ENCODE data around the gene MRPL36.
"Not testable (repeated sequence)": the region's sequence is repeated elsewhere in the genome, so short reads cannot be mapped to it uniquely, and the experiment has no call there.

Gene MRPL36

DNA sequence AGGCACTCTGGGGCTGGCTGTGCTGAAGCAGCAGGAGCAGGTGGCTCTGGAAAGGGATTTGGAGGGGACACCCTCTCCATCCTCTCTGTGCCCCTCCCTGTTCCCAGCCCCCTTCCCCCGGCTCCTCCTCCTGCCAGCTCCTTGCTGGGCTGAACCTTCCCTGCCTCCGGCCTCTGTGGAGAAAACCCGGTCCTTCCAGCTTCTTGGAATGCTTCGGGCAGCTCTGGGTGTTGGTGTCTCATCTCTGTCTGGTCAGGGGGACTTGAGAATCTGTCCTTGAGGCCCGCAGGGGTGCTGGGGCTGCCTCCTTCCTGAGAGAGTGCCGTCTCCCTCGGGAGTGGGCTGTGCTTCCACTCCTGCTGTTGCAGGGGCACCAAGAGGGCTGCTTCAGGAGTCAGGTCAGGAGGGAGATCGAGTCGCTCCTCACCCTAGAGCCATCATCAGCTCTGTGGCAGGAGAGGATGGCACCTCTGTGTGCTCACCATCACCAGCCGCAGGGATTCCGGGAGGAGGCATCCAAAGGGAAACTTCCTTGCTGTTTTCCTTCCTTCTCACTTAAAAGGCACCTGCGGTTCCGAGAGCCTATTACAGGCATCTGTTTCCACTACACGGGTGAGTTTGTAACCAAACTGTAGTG lies 32.2 kb upstream of the MRPL36 start:
- no peak for FAIRE-seq

DNA sequence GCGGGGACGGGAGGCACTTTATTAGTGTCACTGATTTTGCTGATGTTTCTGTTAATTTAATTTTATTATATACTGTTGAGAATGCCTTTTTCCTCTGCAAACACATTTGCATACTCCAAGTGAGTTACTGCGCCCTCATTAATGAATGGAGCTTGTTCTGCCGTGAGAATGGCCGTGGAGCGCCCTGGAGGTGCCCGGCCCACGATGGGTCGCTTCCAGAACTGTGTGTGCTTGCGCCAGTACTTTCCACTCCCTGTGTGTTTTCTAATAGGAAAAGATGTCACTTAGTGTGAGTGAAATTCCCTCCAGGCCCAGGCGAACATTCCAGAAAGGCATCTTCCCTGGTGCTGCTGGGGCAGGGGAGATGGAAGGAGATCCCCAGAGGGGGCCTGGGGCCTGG lies 31.6 kb upstream of the MRPL36 start:
- FAIRE-seq = no peak

DNA sequence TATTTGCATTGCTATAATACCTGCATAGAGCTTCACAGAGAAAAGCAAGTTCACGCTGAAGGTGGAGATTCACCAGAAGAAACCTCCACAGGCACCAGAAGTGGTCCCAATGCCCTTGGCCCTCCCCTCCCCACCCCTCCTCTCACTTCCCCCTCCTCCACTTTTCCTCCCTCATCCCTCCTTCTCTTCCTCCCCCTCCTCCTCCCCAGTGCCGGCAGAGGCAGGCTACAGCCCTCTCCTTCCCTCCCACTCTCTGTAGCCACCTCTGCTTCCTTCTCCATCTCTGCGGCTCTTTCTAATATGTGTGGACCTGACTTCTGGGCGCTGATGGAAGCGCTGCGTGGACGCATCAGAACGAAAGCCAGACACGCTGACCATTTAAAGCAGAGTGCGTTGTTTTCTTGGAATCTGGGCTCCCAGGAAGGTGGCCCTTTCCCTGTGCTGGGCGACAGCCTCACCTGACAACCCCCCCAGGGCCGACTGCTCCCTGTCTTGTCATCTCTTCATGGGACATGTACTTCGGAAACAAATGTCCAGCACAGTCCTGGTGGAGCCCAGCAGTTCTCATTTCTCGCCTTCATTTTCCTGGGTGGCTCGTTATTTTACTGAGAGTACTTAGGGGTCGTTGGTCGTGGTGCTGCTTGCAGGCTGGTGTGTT lies 31.1 kb upstream of the MRPL36 start:
- FAIRE-seq = no peak

DNA sequence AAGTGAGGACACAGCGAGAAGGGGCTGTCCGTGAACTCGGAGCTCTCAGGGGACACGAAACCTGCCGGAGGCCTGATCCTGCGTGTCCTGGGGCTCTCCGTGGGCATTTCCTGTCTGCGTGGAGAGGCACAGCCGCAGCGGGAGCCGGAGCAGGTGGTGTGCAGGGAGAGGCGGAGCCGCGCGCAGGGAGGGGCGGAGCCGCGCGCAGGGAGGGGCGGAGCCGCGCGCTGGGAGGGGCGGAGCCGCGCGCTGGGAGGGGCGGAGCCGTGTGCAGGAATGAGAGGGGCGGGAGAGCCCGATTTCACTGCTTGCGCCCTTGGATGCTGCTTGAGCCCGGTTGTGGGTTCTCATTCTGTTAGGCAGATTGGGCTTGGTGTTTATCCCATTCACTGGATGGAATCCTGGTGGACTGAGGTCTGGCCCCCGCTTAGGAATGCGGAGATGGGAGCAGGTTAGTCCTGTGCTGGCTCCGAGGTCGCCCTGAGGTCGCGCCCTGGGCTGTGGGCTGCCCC lies 28.3 kb upstream of the MRPL36 start:
- FAIRE-seq = no peak

DNA sequence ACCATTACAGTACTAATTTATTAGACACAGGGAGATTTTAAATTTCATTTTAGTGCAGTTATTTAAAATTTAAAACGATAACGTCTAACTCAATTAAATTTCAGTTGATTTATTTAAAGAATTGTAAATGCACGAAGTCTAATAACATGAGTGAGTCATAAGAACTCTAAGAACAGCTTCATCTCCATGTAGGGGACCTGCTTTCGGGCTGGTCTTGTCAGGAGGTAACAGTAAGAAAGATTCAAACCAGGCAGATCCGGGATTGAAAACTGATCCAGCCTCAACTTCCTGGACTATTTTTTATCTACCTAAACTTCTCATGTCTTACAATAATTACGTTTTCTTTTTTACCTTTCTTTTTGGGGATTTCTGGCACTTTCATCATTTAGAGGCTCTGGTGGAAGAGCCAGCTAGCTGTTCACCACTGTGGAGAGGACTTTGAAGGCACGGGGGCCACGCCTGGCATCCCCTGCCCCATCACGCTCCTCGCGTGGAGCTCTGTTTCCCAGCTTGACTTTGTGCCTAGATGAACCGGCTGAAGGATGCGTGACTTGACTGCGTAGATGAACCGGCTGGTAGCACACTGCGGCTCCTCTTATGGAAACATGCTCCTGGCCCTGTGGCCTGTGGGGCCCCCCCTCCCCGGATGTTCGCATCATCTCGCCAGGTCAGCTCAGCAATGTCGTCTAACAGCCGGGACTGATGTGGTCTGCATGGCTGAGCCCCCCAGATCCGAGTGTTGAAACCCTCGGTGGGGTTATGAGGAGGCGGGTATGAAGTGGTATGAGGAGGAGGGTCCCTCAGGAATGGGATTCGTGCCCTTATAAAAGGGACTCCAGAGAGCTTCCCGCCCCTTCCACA lies 27.6 kb upstream of the MRPL36 start:
- no peak for FAIRE-seq

DNA sequence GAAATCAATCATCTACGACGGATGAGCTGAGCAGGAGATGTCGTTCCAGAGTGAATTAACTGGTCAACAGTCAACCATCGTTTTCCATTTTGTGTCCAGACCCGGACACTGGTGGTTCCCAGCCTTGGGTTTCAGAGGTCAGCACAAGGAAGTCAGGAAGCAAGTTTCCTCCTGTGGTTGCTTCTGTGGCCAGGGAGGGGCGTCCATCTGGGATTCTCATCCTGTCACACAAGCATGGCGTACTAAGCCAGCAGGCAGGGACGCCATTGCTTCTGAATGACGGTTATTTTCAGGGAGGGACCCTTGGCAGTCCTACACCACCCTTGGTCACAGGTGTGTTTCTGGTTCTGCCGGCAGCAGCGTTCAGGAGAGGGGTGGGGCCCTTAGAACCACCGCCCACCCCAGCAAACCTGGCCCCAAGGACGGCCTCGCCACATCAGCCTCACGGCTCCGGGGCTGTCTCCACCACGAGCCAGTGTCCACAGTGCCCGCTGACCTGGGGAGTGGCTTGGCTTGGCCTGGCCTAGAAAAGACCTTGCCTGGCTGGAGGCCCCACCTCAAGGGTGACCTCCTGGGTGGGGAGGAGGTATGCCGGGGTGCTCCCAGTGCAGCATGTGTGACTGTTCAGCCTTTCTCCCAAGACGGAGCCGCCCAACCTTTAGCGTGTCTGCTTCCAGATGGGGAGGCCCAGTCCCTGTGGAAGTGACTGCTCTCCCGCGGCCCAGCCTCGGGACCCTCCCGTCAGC lies 26.8 kb upstream of the MRPL36 start:
- FAIRE-seq = no peak

DNA sequence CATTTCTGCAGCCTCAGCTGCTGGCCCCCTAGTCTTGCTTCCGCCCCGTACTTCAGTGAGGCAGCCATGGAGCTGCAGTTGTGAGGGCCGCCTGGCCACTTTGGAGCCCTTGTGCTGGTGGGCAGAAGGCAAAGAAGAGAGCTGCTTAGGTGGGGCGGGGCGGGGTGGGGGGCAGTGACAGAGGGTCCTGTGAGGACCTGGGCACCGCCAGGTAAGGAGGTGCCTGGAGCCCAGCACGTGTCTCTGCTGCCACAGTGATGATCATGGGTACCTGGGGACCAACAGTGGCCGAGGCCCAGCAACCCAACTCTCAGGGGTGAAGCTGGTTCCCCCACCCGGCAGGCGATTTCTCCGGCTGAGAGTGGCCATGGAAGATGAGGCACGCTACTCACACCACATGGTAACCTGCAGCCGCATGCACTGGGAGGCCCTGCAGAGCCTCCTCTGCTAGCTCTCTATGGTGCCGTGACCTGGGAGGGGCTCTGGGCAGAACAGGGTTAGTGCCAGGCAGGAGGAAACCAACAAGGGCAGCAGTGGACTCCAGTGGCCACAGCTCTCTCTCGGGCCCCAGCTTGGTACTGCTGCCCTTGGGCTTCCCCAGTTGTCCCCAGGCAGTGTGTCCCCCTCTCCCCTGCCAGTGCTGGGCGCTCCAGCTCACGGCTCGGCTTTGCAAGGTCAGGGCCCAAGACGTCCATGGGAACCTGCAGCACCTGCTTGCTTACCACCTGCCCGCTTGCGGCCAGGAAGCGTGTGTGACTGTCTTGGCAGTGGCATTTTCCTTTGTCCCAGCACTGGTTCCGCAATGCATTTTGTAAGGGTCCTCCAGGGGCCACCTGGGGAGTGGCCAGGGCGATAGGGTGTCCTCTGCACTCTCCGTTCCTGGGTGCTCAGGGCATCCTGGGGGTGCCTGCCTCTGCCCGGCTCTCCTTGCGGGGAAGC lies 25.5 kb upstream of the MRPL36 start:
- no peak for FAIRE-seq

DNA sequence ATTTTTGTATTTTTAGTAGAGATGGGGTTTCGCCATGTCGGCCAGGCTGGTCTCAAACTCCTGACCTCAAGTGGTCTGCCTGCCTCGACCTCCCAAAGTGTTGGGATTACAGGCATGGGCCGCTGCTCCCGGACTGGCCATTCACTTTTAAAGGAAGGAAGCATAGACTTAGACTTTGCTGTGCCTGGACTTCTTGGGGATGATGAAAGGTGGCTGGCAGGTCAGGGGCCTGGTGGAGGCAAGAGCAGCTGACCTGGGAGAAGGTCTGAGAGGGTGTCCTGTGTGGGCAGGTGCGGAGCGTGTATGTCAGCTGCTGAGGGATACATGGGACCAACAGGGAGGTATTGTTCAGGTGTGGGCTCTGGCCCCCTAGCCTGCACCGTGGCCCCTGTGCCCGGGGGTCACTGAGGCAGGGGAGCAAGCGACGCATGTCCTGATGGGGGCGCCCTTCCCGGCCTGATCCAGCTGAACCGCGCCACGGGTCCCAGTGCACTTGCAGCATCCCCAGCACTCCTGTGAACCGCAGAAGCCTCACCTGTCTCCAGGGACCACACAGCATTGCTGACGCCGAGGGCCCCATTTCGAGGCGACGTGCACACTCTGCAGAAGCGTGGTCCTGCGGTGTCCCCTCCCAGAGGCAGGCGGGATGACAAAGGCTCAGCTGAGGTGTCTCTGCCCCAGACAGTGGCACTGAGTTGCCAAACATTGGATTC lies 24.6 kb upstream of the MRPL36 start:
- no peak for FAIRE-seq

DNA sequence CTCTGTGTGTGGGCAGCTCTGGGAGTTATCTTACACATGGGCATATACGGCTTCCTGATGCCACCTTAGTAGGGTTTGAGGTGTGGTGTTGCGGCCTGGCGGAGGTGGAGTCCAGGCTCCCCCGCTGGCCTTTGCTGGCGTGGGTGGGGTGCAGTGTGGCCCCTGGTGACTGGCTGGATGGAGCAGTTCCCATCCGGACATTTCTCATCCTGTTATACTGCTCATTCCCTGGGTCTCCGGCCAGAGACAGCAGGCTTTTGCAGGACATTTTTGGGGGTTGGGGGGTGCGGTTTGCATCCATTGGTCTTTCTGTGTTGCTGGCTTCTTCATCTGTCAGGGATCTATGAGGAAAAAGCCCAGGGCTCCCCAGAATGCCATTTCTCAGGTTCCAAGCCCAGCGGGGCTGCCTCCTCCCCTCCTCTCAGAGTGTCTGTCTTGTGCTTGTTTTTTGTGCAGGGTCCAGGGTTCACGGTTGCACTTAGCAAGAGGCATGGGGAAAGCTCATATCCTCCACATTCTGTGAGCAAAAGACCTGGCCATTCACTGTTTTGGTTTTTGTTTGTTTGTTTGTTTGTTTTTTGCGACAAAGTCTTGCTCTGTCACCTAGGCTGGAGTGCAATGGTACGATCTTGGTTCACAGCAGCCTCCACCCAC lies 23.9 kb upstream of the MRPL36 start:
- no peak for FAIRE-seq

DNA sequence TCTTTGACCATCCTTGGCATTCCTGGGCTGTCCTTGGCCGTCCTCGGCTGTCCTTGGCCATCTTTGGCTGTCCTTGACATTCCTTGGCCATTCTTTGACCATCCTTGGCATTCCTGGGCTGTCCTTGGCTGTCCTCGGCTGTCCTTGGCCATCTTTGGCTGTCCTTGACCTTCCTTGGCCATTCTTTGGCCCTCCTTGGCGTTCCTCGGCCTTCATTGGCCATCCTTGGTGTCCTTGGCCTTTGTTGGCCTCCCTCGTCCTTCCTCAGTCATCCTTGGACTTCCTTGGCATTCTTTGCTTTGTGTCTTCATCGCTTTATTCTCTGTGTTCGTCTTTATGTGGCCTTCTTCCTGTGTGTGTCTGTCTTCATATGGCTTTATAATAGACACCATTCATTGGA lies 22.2 kb upstream of the MRPL36 start:
- no peak for FAIRE-seq

DNA sequence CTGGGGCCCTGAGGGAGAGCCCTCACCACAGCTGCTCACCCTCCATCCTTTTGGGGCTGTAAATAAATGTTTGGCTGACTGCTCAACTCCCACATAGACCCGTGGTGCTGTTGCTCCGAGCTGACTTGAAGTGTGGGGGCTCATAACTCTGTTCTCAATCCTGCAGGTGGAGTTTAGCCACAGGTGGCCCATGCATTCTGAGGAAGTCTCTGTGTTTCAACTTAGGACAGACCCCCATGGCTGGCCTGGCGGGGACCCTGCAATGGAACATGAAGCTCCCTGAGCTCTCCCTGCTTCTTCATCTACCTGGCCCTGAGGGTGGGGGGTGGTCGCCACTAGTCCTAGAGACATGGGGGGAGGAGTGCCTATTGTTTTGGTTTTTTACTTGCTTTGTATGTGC lies 21.3 kb upstream of the MRPL36 start:
- FAIRE-seq = no peak

DNA sequence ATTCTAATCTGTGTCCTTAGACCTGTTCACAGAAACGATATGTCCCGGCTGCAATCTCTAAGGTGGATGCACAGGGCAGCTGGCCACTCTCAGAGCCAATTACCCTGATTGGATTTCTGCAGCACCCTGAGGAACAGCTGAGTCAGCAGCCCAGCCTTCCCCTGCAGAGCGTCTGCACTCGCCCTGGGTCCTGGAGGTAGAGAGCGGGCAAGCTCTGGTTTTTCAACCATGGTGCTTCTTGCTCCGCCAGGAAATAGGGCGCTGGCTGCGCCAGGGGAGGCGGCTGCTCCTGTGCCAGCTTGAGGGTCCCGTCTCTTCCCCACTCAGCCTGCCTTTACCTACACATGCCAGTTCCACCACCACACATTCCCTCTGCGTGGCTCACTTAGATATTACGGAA lies 20.7 kb upstream of the MRPL36 start:
- no peak for FAIRE-seq

DNA sequence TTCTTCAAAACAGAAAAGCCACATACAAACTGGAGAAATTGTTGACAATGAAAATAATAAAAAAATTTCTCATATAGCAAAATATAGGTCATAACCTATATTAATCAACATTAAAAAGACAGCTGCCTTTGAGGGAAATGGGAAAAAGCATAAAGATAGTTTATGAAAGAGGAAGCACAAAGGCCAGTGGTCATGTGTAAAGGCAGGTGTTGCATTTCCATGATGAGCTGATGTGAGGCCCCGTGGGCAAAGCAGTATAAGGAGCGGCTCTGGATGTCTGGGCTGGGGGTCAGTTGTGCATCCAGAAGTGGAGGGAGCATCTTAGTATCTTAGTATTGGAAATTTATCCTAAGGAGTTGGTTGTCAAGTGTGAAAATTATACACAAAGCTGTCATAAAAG lies 19.8 kb upstream of the MRPL36 start:
- no peak for FAIRE-seq

DNA sequence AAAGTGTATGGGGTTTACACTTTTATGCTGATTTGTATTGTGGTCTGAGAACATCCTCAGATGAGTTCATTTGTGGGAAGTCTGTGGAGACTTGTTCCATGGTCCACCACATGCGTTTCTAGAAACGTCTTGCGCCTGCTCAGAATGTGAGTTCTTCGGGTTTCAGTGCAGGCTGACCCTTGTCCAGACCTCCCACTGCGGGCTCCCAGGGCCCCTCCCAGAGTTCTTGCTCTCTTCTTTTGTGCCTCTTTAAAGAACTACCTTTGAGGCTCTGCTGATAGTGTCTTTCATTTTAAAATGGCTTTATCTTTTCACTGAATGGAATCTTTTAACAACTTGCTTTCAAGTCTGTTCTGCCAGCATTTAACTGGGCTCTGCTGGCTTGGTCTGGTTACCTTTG lies 19.1 kb upstream of the MRPL36 start:
- FAIRE-seq = no peak

DNA sequence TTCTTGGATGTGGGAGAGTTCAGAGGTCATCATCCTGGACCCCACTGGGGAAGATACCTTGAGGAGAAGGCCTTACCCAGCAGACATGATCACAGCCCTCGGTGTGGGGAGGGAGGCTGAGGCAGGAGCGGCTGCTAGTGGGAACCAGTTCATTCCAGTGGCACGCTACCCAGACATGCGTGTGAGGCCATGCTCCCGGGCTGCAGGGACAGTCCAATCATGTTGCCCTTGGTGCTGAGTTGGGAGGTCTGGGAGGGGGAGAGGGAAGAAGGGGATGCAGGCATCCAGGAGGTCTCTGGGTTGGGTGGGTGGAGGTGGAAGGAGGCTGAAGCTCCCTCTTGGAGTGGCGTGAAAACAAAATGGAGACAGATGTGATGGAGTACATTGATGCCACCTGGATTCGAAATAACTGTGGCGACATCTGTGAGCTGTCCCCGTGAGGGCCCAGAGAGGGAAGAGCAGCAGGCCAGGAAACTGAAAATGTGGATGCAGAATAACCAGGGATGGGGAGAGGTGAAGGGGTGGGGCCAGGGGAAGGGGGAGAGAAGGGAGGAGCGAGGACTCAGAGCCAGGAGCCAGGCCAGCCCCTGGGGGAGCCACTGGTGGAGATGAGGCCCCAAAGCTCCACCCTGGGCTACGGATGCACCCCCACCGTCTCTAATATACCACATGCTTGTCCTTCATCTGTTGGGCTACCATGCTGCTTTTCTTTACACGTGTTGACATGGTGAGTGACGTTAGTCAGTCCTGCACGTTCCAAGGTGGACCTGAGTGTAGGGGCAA lies 17.8 kb upstream of the MRPL36 start:
- no peak for FAIRE-seq

DNA sequence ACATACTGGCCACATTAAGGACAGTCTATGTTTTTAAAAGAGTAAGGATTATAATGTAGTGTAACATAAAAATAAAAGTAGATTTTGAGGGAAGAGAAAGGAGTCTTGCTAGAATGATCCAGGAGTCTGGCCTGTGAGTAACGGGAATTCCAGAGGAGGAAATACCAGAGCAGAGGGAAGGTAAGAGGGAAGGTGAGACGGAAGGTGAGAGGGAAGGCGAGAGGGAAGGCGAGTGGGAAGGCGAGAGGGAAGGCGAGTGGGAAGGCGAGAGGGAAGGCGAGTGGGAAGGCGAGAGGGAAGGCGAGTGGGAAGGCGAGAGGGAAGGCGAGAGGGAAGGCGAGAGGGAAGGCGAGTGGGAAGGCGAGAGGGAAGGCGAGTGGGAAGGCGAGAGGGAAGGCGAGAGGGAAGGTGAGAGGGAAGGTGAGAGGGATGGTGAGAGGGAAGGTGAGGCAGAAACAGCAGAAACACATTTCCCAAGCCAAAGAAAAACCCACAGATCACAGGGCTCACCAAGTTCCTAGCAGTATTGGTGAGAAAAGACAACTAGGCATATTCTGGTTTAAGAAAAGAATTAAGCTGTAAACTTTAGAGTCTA lies 17.0 kb upstream of the MRPL36 start:
- FAIRE-seq = not testable (repeated sequence)

DNA sequence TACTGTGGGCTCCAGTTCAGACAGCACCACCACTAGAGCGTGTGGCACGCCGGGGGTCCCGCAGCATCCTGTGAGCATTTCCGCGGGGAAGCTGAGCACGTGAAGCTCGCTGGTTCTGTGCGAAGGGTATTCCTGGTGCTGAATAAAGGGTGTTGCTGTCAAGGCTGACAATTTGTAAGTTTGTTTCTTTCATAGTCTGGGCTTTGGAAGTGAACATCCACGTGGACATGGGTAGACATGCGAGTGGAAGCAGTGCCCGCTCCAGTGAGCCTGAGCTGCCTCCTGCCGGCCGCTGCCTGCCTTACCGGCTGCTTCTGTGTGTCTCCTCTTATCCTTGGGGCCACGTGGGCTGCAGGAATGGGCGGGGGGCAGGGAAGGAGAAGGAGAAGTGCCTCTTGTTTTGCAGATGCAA lies 16.2 kb upstream of the MRPL36 start:
- no peak for FAIRE-seq

DNA sequence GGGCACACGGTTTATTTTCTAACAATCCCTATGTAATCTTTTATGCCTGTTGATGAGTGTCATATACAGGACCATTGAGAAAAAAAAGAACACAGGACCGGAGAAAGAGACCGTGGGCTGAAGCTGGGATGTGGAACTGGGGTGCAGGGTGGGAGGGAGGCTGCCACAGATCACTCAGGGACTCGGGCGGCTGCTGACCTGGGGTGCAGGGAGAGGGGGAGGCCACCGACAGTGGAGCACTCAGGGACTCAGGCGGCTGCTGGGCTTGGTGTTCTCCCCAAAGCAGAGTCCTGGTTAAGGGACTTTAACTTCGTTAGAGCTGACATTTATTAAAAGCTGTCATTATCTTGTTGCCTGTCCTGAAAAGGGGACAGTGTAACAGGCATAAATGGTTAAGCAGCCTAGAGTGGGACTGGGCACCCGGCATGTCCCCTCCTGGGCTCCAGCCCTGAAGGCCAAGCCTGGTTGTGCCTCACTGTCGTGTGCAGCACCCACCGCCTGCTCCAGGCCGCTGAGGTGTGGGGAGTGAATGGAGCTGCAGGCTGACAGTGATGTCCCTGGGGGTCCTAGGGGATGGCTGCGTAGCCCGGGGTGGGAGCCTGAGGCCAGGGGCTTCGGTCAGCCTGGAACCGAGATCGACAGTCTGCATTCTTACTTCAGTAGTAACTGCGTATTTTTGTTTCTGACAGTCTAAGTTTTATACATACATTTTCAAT lies 15.6 kb upstream of the MRPL36 start:
- no peak for FAIRE-seq

Data from colon (tissue), 2 donors.